ENCODE measurements around the gene CFAP46.

GRCh38 chr10:132776821-132777220 is 165.5 kb downstream of the CFAP46 start:
- TF ChIP-seq CTCF (IDR thresholded peaks at IDR 0.05): no peak
- TF ChIP-seq EZH2 (IDR thresholded peaks at IDR 0.05; ENCODE audit: borderline replicate concordance, insufficient read depth, low read depth, low read length, poor library complexity, severe bottlenecking): no peak
